DLD1 (cell line): Measurements from ENCODE around the gene DCST2.
"Not testable (repeated sequence)": the region's sequence is repeated elsewhere in the genome, so short reads cannot be mapped to it uniquely, and the experiment has no call there.

ENCODE experiments used
- in situ Hi-C: cut with HindIII; loops from 2 replicates; pipeline ENCODE4 v1.10.0; 2017; ENCODE audit warnings: low sequenced_read_pairs

Gene DCST2

DNA sequence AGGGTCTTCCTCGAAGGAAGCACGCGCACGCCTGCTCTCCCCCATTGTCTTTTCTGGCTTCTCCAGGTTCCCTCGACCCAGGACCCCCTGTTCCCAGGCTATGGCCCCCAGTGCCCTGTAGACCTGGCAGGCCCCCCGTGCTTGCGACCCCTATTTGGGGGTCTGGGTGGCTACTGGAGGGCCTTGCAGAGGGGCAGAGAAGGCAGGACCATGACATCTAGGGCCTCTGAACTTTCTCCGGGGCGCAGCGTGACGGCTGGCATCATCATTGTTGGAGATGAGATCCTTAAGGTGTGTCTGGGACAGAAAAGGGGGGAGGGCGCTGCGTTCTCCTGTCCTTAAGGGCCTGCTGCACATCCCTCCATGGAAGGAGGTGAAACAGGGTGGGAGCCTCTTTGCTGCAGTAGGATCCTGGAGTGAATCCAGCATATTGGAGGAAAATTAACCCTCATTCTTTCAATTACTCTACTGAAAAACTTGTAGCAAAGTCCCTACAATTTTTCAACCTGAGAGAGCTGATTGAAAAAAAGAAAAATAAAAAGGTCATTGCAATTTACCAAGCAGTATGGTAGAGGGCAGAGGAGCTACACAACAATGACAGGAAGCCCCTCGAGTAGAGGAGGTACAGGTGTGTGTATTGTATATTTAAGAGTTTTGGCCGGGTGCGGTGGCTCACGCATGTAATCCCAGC, 49.7 kb downstream of the DCST2 start:
- in situ Hi-C loops, result no loop called here

DNA sequence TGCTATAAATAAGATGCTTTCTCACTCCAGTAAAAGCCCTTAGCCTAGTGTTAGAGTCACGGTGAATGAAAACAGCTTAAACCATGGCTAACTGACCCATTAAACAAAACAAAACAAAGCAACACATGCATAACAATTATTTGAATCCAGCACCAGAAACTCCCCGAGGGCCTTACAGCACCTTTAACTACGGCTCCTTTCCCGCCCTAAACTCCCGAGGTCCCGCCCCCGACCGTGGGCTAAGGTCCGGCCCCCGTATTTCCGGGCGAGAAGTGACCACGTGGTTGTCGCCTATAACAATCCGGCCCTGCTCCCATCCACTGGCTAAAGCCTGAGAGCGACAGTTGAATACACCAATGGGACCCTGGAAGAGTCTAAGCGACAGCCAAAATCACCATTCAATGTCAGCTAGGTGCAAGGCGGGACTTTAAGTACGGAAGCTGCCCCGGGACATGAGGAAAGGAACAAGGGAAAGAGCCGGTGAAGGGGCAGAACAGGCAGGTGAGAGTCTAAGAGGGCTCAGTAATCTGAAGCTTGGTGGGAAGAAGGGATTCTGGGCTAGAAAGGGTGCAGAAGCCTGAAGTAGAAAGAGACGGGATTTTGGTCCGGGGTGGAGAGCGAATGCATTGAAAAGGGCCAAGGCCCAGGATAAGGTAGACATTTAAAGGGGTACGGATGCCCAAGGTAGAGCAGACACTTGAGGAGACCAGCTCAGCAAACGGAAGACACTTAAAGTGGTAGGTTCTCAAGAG, 50.5 kb downstream of the DCST2 start, which contains the start of gene FLAD1:
Gene FLAD1 (plus strand): TSS at position 448 of the 752 bp plus-strand sequence. CDS start 351 bp downstream, outside the sequence.
- in situ Hi-C loops, result no loop called here

- in situ Hi-C loops, result no loop called here
These were observed 51.2 kb downstream of the DCST2 start for GRCh38 chr1:154982341-154982740.

GRCh38 chr1:154978360-154978759, 55.2 kb downstream of the DCST2 start:
- in situ Hi-C loops, result no loop called here

DNA sequence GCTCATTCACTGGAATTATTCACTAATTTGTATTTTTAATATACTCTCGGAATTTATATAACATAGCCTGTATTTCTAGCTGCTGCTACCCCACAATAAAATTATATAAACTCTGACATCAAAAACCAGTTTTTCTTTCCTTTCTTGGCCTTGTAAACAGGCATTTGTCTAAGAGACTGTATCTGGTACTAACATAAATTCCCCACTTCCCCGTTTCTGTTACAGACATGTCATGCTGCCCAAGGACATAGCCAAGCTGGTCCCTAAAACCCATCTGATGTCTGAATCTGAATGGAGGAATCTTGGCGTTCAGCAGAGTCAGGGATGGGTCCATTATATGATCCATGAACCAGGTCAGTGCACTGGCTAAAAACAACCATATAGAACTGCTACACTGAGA, 55.8 kb downstream of the DCST2 start:
- in situ Hi-C loops, result not testable (repeated sequence)

GRCh38 chr1:154975409-154976059, 58.0 kb downstream of the DCST2 start:
- in situ Hi-C loops, result no loop called here

- in situ Hi-C loops, result no loop called here
These were observed 58.7 kb downstream of the DCST2 start for GRCh38 chr1:154974808-154975408.

DNA sequence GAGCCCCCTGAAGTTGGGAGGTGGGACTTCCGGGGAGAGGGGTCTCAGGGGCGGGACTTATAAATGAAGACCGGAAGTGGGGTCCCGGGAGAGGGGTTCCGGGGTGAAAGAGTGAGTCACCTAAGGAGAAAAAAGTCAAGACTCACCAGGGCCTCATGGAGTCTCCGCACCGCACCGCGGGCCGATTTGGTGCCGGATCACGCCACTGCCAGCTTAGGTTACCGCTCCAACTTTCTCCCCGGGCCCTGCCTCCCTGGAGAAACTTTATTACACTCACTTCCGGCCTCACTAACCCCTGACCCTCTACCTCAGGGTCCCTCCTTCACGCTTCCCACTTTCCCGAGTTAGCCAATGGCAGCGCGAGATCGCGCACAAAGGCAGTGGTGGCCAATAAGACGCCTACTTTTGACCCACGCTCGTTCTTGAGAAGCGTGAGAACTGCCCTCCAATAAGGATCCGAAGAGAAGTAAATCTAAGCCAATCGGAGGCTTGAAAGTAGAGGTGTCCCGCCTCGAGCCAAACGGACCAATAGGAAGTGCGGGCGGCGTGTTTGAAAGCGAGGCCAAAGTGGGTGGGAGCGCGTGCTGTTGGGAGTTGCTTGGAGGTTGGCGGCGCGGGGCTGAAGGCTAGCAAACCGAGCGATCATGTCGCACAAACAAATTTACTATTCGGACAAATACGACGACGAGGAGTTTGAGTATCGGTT, 59.3 kb downstream of the DCST2 start, which contains the start of gene CKS1B:
Gene CKS1B (plus strand): TSS at position 580 of the 706 bp plus-strand sequence. CDS start 65 bp downstream, at position 645.
- in situ Hi-C loops, result no loop called here

- in situ Hi-C loops, result no loop called here
These were observed 60.1 kb downstream of the DCST2 start for GRCh38 chr1:154973344-154974101.

DNA sequence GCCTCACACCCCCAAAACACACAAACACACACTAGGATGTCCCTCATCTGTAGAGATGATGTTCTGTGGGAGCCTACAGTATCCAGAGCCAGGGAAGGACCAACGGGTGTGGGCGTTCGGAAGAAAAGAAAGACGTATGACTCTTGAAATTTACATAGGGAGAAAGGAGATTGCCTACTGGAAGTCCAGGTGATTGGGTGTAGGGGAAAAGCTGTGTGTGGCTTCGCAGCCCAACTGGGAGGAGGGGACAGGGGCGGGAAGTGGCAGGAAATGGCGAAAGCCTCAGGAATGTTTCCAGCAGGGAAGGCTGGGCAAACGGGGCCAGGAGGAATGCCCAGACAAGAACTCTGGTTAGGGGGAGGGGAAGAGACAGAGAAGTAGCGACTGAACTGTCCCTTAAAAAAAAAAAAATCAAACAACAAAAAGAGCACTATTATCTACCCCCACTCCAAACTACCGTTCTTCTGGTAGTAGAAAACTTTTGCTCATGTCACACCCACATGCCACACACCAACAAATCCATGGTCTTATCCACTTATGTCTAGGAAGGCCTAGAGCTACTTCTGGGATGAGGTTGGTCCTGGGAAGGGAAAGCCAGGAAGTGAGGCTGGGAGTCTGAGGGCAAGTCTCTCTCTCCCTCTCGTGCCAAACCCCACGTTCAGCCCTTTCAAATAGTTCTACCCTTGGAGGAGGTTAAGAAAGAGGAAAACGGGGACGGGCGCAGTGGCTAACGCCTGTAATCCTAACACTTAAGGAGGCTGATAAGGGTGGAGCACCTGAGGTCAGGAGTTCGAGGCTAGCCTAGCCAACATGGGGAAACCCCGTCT, 60.9 kb downstream of the DCST2 start:
- in situ Hi-C loops, result no loop called here

GRCh38 chr1:154972213-154972516, 61.4 kb downstream of the DCST2 start:
- in situ Hi-C loops, result no loop called here

DNA sequence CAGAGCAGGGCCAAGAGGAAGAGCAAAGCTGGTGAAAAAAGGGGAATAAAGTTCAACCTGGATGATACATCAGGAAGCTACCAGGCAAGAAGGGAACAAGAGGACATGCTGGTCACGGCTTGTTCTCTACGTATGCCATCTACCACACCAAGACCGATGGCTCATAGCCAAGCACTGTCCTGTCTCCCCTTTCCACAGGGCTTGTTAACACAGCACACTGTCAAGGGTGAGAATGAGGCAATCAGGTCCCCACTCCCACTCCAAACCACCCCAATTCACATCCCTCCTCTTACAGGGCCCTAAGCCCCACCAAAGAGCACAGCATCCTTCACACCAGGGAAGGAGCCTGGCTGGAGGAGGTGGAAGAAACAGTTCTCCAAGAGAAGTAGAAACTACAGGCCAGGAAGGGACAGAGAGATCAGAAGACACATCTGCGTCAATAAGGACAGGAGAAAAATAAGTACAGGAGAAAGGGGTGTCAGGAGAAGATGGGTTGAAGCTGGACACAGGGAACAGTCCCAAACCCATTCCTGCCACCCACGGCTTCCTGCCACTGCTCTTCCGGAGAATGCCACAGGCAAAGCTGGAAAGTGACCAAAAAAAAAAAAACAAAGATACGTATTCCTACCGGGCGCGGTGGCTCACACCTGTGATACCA, 62.1 kb downstream of the DCST2 start:
- in situ Hi-C loops, result no loop called here

DNA sequence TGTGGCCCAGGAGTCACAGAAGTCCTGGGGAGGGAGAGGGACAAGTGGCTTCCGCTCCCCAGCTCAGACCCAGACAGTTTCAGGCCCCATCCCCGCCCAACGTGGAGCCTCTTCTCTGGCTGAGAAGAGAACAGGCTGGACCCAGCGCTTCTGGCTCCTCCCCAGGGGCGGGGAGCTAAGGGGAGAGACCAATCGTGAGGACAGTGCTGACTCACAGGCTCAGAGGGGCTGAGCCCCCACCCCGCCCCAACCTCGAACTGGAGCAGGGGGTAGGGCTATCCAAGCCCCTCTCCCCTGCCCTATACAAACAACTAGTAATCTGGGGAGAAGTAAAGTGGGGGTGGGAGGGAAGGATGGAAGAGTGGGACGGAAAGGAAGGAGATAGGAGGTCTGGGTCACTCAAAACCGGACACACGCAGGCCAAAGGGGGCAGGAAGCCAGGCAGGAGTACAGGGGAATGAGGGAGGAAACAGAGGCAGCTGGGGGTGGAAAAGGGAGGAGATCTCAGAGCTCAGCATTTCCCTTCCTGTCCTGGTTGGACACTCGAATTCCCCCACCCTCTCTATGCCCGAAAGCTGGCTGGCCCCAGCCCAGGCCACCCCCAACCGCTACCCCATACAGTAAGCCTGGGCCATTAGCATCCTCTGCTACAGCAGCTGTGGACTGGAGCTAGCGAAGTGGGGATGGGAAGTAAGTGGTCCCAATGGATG, 62.8 kb downstream of the DCST2 start, which contains the start of gene SHC1:
Gene SHC1 (minus strand): TSS at position 117 of the 710 bp plus-strand sequence. CDS start 221 bp downstream, outside the sequence.
- in situ Hi-C loops, result no loop called here

- in situ Hi-C loops, result no loop called here
These were observed 63.6 kb downstream of the DCST2 start for GRCh38 chr1:154969860-154970452.

- in situ Hi-C loops, result no loop called here
These were observed 64.3 kb downstream of the DCST2 start for GRCh38 chr1:154969246-154969645.

GRCh38 chr1:154968731-154969130, 64.8 kb downstream of the DCST2 start:
- in situ Hi-C loops, result no loop called here
